K562 (cell line): ENCODE results near the gene UTP11. TPM values are rescaled to one million over a fixed set of nuclear protein-coding genes. Genes with fewer than 3 reads are reported as not detected.
A peak's percentile ranks its signal among the peaks of the same experiment; 100 is the strongest.

ENCODE experiments used
- ADNP ChIP-seq: fragments of 200-800 bp; sonication (Bioruptor generic); IDR thresholded peaks from 2 replicates; pipeline ENCODE4 v1.6.1; 2016; ENCODE audit warnings: missing genetic modification characterization, missing compliant biosample characterization
- ARHGAP35 ChIP-seq: fragments of 450-650 bp; IDR thresholded peaks from 2 replicates; pipeline ENCODE4 v1.6.1; 2018; ENCODE audit not compliant: partially characterized antibody
- EP400 ChIP-seq: fragments of 450-650 bp; IDR thresholded peaks from 2 replicates; pipeline ENCODE4 v1.6.1; 2017; ENCODE audit warnings: antibody characterized with exemption, mild to moderate bottlenecking, moderate library complexity
- HDAC8 ChIP-seq: fragments of 450-650 bp; IDR thresholded peaks from 2 replicates; pipeline ENCODE4 v1.6.1; 2016; ENCODE audit warnings: mild to moderate bottlenecking, missing genetic modification characterization, moderate library complexity, missing compliant biosample characterization
- MAFK ChIP-seq: IDR thresholded peaks from 2 replicates; pipeline ENCODE4 v1.6.1; 2011; ENCODE audit warnings: low read length, improper control_type of control experiment
- MCM3 ChIP-seq: fragments of 450-650 bp; IDR thresholded peaks from 2 replicates; pipeline ENCODE4 v1.6.1; 2016
- NR1H2 ChIP-seq: sonication (generic); formaldehyde crosslinking; IDR thresholded peaks from 2 replicates; pipeline ENCODE4 v1.4.0; 2020; ENCODE audit warnings: mild to moderate bottlenecking, missing genetic modification reagents
- RBM14 ChIP-seq: fragments of 200-400 bp; formaldehyde crosslinking; IDR thresholded peaks from 2 replicates; pipeline ENCODE4 v1.6.1; 2018; ENCODE audit warnings: low read depth, mild to moderate bottlenecking, low read length, moderate library complexity, borderline replicate concordance; ENCODE audit not compliant: insufficient read depth
- SETDB1 ChIP-seq: IDR thresholded peaks from one replicate; pipeline ENCODE4 v1.6.1; 2012; ENCODE audit warnings: low read length, control low read depth, inconsistent platforms
- SMARCA5 ChIP-seq: fragments of 450-650 bp; IDR thresholded peaks from 2 replicates; pipeline ENCODE4 v1.6.1; 2016
- TAF15 ChIP-seq: fragments of 200-400 bp; formaldehyde crosslinking; IDR thresholded peaks from 2 replicates; pipeline ENCODE4 v1.6.1; 2017; ENCODE audit warnings: mild to moderate bottlenecking, low read depth, low read length, moderate library complexity
- TAL1 ChIP-seq: fragments of 450-650 bp; IDR thresholded peaks from 2 replicates; pipeline ENCODE4 v1.6.1; 2016; ENCODE audit warnings: mild to moderate bottlenecking
- TBP ChIP-seq: optimal IDR thresholded peaks from 2 replicates; pipeline ENCODE3; 2011; ENCODE audit warnings: low read depth, low read length, improper control_type of control experiment
- XRCC4 ChIP-seq: IDR thresholded peaks from one replicate; pipeline ENCODE4 v1.6.1; 2011; ENCODE audit not compliant: insufficient read depth, insufficient read length; ENCODE audit errors: extremely low read depth
- ZFPM2 ChIP-seq: fragments of 250-450 bp; sonication (Bioruptor Pico); IDR thresholded peaks from 2 replicates; pipeline ENCODE4 v1.5.1; 2022; ENCODE audit warnings: mild to moderate bottlenecking
- ZNF140 ChIP-seq: fragments of 250-450 bp; sonication (Bioruptor Pico); IDR thresholded peaks from 2 replicates; pipeline ENCODE4 v1.8.0; 2021; ENCODE audit warnings: moderate library complexity, mild to moderate bottlenecking, inconsistent platforms
- polyA plus RNA-seq, 8 experiments: library from polyadenylated mRNA; depleted of rRNA in 4 of 8; stranded (reverse) in 5 of 8; unstranded in 3 of 8; fragments of >200 nt; fragmentation: Nextera tagmentation in 2 of 8; fragmentation: Illumina TruSeq in 1 of 8; extraction: Ambion mirVana in 2 of 8; extraction: Trizol in 1 of 8; gene quantifications; 2 replicates each; pipeline versions ENCODE4 v1.2.1 to v1.2.3, GENCODE V29; 2011 to 2014; ENCODE audit warnings: inconsistent platforms in 1 of 8, missing spikeins in 1 of 8
- total RNA-seq, 7 experiments: library from RNA; depleted of rRNA in 6 of 7; stranded (reverse); fragments of >200 nt in 6 of 7; fragmentation: Illumina TruSeq in 2 of 7; extraction: Trizol in 2 of 7; gene quantifications; 2 replicates each; pipeline versions ENCODE4 v1.2.1 to v1.2.3, GENCODE V29; 2011 to 2021; ENCODE audit warnings: low replicate concordance in 1 of 7
- TF ChIP-seq, protein P1 (sequence below), 2 experiments: fragments of 450-650 bp; IDR thresholded peaks; 2 replicates each; pipeline ENCODE4 v1.6.1; 2016; ENCODE audit warnings: mild to moderate bottlenecking in 2 of 2, borderline replicate concordance in 1 of 2, low read depth in 1 of 2, moderate library complexity in 1 of 2

The UTP11 gene
- total and polyA plus RNA-seq, 9 of the 15 experiments (the other 6 are each of a cell fraction or from before 2014, with no cell fraction given), result 91.1 to 378 (median 221) TPM

DNA sequence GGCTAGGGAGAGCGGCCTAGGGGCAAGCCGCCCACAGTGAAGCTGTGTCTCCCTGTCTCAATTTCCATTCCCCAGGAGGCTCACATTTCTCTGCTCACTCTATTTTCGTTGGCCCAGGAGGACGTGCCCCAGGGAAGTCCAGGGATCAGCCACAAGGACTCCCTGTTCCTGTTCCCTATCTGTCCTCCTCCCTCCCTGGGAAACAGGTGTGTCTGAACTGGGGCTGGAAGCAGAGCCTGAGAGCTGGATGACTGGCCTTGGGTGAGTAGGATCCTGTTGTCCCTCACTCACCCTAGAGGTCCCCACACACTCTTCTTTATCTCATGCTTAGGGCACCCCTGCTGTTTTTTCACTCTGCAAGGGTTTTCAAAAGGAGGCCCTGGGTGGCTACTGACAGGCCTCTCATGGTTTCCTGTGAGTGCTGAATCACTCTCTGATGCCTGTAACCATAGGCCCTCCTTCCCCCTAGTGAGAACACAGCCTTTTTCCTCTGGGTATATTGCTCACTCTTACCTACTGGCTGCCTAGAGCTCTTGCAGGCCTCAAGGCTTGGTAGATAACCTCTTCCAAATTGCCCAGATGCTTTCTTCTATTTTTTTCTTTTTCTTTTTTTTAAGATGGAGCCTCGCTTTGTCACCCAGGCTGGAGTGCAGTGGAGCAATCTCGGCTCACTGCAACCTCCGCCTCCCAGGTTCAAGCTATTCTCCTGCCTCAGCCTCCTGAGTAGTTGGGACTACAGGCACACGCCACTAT lies 3.3 kb upstream of the UTP11 start (continued):
- 0 out of 2 replicates have a peak, but pooled peaks have one; percentile 38 for TF ChIP-seq ADNP
- TF ChIP-seq SMARCA5, result peak; percentile 61; the same call in 1 of the 2 replicates
- no peak for TF ChIP-seq MCM3
- no peak for TF ChIP-seq ARHGAP35
- no peak for TF ChIP-seq TAL1
- TF ChIP-seq, protein P1, sequence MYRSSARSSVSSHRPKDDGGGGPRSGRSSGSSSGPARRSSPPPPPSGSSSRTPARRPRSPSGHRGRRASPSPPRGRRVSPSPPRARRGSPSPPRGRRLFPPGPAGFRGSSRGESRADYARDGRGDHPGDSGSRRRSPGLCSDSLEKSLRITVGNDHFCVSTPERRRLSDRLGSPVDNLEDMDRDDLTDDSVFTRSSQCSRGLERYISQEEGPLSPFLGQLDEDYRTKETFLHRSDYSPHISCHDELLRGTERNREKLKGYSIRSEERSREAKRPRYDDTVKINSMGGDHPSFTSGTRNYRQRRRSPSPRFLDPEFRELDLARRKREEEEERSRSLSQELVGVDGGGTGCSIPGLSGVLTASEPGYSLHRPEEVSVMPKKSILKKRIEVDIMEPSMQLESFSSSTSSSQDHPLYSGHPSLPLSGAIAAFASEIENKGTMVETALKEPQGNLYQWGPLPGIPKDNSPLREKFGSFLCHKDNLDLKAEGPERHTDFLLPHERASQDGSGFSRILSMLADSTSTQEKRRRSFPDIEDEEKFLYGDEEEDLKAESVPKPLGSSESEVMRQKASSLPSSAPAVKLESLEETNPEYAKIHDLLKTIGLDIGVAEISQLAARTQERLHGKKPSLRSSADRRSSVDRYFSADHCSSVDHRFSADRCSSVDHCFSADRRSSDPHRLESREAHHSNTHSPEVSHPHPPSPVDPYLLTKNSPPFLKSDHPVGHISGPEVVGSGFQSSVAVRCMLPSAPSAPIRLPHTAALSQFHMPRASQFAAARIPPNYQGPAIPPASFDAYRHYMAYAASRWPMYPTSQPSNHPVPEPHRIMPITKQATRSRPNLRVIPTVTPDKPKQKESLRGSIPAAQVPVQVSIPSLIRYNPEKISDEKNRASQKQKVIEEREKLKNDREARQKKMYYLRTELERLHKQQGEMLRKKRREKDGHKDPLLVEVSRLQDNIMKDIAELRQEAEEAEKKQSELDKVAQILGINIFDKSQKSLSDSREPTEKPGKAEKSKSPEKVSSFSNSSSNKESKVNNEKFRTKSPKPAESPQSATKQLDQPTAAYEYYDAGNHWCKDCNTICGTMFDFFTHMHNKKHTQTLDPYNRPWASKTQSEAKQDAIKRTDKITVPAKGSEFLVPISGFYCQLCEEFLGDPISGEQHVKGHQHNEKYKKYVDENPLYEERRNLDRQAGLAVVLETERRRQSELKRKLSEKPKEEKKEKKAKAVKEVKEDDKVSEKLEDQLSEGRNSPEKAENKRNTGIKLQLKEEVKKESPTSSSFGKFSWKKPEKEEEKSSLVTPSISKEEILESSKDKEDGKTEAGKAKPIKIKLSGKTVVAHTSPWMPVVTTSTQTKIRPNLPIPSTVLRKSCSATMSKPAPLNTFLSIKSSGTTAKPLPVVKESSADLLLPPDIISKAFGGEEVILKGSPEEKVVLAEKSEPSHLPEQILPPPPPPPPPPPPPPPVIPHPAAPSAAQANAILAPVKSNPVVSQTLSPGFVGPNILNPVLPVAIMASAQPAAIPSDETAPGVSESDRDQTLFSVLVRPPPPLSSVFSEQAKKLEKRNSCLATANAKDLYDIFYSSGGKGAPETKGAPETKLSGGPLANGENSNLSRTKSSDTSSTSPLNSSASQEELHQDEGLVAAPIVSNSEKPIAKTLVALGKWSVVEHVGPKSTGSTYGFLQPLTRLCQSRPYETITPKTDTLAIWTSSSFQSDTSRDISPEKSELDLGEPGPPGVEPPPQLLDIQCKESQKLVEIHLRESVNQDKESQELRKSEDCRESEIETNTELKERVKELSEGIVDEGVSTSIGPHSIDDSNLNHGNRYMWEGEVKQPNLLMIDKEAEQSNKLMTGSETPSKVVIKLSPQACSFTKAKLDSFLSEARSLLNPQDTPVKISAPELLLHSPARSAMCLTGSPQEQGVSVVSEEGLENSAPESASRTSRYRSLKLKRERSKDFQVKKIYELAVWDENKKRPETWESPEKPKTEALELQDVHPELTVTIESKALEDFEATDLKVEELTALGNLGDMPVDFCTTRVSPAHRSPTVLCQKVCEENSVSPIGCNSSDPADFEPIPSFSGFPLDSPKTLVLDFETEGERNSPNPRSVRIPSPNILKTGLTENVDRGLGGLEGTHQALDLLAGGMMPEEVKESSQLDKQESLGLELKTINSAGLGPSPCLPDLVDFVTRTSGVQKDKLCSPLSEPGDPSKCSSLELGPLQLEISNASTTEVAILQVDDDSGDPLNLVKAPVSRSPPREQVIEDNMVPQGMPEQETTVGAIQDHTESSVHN (IDR thresholded peaks at IDR 0.05; ENCODE audit: borderline replicate concordance in 1 of 2, low read depth in 1 of 2), result no peak
- no peak; the same call in 1 of the 2 replicates for TF ChIP-seq NR1H2 (CRISPR knock-in tag)
- peak; percentile 89 for TF ChIP-seq MAFK
- no peak; the same call in 1 of the 2 replicates for TF ChIP-seq ZNF140 (CRISPR knock-in tag)
- TF ChIP-seq SETDB1, result no peak
- peak; percentile 58 for TF ChIP-seq TBP
- no peak for TF ChIP-seq TAF15
- TF ChIP-seq ZFPM2 (CRISPR knock-in tag), result no peak
- TF ChIP-seq EP400, result peak; percentile 68
- 0 out of 2 replicates have a peak, but pooled peaks have one; percentile 18 for TF ChIP-seq HDAC8 (tag)
- TF ChIP-seq XRCC4, result no peak
- TF ChIP-seq RBM14, result no peak
